GM18519 (cell line): ENCODE measurements around the gene GLCE.

Experiments used
- ATAC-seq: cut with Tn5 transposase; IDR thresholded peaks from one replicate; pipeline ENCODE4 v1.9.1; 2021; ENCODE audit warnings: mild to moderate bottlenecking, moderate library complexity; ENCODE audit not compliant: unreplicated experiment, low FRiP score

Gene GLCE

DNA sequence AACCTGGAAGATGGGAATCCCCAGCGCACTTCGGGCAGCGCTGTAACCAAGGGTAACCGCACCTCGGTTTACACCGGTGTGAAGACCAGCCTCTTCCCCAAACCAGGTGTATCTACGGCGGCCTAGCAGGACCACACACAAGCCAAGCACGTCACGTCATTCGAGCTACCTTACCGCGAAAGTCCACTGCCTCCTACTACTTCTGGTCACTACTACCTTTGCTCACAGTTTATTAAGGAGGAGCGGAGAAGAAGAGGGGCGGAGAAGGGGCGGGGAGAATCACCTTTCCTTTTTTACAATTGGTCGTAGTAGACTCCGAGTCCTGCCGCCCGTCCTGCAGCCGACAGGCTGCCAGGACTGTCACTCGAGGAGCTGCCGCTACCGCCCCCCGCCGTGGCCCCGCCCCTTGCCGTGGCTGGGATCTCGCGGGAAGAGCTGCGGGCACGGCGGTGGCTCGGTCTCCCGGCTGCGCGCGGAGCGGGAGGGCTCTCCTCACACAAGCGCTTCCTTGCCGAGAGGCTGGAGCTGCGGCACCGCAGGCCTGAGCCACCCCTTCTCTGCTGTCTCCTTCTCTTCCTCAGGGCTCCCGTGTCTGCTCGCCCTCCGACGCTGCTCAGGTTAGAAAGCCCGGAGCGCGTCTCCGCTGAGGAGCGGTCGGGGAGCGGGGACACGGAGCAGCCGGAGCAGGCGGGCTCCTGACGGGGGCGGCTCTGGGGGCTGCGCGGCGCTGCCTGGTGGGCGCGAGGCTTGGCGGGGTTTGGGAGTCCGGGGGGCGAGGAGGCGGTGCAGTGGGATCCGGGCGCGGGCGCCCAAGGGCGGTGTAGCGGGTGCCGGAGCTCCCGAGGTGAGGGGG, at the start of gene GLCE:
GLCE (plus strand) TSS at position 495 of the 853 bp plus-strand sequence. CDS start 95,172 bp downstream, outside the sequence.
- peak; percentile 83 for ATAC-seq

DNA sequence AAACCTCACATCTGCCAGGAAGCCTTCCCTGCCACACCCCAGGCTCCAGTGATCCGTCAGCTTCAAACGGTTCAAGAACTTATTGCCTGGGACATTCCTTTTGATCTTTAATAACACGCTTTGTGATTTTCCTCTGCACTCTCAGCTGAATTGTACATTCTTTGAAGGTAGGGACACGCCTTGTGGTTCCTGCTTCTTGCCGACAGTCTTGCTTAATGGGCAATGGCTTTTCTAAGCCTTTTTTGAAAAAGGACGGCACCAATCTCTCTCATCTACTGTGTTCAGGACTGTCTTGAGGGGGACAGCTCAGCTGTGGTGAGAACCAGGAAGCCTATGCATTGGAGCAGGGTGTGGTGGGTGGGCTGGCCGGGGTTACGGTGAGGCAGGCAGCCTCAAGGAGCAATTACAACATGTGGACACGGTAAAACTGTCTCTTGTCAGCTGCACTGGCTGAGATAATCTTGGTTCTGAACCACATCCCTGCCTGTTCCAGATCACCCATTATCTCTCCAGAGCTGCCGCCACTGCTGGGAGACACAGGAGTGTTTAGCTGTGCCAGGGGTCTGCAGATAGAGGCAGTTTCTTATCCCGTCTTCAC, 46.0 kb upstream of the GLCE start:
- no peak for ATAC-seq

DNA sequence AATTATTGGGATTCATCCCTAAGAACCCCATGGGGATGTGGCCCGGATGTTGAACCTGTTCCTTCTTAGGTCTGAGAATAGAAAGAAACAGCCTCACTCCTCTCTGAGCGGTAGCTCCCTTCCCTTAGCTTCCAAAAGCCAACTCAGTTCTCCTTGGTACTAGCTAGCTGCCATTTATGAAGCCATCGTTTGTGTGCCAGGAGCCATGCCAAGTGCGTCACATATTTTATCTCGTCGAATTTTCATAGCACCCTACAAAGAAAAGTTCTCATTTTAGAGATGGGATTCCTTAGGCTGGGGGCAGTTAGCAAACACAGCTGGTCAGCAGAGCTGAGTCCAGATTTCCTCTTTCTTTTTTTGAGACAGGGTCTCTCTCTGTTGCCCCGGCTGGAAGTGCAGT, 45.4 kb upstream of the GLCE start:
- no peak for ATAC-seq

DNA sequence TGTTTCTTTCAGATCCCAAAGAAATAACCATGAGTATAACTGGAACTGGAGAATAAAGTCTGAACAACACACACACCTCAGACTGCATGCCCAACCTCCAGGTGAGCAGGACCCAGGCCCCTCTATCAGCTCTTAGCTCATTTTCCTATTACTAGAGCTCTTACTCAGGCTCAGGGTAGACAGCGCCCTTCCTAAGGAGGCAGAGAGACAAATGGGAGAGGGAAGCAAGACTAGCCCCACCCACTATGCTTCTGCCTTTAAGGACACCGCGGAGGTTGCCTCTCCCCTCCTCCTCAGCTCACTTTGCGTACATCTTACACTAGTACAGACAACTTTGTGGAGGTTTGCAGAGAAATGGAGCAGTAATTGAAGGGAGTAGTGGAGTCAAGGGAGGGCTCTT, 44.0 kb upstream of the GLCE start:
- no peak for ATAC-seq

DNA sequence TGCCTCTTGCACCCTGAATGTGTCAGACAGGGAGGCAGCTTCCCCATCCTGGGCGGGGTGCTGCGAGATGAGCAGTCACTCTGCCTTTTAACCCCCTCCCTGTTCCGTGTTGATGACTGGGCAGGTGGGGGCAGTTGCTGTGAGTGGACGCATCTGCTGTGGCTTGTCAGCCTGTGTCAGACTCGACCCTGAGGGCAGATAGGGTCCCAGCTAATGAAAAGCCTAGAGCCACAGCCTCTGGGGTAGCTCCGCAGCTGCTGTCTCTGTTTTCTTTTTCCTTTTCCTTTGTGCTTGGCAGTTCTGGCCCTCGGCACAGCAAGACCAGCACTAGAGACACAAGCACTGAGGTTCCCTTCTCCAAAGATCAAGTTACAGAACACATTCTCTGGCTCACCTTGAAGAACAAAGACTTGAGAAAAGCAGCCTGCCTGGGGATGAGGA, 43.0 kb upstream of the GLCE start:
- no peak for ATAC-seq

DNA sequence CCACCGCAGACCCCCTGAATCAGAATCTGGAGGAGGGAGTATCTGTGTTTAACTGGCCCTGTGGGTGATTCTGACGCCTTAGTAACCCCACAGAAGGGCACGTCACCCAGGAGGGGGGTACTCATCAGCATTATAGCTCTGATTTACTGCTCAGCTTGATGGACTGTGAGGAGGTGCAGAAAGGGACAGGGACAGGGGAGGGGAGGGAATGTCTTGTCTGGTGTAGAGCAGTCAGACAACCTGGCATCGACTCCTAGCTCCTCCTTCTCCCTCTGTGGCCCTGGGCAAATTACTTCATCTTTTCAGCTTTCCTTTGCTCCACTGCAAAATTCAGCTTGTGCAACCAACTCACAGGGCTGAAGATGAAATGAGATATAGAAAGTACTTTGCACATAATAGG, 42.3 kb upstream of the GLCE start:
- ATAC-seq: no peak

DNA sequence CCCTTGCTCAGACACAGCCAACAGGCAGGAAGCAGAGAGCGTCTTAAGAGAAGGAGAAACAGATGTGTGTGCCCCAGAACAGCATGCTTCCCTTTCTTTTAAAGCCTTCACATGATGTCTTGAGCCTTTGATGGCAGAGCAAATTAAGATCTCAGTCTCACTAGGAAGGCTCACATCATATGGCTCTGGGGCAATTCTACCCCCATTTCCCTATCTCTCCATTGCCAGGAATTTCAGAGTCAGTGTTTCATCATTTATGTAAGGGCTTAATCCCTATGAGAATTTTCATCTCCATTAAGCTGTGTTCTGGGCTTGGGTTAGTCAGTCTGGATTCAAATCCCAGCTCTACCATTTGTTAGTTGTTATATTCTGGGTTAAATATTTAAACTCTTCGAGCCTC, 41.4 kb upstream of the GLCE start:
- ATAC-seq: no peak

DNA sequence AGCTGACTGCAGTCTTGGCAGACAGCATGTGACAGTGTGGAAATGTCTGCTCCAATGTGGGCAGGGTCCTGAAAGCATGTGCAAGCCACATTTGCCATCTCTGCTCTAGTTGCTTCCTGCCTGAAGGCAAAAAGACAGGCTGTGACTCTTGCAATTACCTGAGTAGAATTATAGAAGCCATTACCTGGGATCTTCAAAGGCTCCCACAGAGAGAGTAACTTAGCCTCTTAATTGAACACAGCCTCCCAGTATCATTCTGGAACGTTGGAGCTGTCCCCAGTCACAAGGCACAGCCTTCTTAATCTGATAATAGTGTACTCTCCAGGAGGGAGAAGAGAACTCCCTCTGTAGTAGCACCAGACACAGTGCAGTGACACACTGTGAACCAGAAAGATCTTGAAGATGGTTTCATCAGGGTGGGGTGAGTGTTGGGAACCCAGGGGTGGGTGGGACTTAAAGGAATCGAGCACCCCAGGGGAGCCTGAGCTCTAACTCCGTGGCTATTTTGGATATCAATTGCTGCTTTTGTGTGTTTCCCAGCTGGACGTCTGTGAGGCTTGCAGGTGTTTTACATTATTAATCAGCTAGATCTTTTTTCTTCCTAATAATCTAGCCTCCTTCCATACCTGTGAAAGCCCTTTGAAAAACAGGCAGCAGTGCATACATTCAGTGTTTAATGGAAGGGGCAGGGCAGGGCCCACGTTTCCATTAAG, 40.6 kb upstream of the GLCE start:
- ATAC-seq: no peak

DNA sequence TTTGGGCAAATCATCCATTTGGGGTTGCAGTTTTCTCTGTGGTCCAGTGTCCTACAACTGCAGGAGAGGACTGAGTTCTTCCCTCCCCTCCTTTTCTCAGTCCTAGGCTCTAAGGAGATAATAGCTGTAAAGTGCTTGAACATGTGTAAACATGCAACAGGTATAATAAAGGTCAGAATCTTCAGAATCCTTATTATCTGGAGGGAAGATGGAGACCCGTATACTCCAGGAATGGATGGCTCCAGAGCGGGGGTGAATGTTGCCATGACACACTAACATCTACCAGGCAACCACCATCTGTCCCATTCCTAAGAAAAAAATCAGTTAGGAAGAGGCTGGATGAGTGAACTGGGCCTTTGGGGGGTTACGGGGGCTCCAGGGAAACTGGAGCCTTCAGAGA, 39.7 kb upstream of the GLCE start:
- ATAC-seq: no peak

DNA sequence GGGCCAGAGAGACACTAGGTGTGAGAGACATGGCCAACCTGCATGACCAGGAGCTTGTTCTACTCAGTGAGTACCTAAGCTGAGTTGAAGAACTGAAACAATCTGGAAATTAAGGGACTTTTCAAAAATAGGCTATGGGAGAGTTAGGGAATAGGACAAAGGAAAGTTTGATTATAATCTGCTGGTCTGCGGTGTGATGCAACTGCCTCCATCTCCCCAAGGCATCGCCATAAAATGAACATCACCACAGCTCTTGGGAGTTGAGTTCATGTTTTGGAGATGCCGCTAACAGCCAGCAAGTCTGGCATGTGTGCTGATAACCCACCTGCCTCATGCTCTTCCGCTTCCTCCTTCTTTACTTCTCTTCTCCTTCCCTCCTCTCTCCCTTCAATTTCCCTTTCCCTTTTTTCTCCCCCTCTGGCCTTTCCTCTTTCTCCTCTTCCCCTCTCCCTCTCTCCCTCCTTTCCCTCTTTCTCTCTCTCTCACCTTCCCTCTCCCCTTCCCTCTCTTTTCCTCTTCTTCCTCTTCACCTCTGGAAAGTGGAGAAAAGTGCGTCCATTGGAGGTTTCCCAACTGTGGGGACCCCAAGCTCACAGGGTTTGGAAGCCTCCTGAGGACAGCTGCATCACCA, 39.1 kb upstream of the GLCE start:
- ATAC-seq: no peak

DNA sequence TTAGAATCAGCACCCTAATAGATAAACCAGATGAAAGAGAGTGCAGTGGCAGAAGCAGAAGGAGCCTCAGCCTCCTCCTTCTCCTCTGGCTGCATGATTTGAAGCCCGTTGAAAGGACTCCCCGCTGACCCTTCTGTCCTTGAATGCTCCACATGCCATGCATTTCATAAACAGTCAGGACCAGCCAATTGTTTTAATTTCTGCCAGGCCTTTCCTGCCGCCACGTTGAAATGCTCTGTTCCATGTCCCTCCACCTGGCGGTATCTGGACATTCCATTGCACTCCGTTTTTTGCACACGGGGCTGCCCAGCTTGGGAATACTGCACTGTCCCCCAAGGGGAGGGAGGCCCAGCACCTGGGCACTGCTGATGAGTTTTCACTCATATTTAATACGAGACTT, 35.2 kb upstream of the GLCE start:
- ATAC-seq: no peak

DNA sequence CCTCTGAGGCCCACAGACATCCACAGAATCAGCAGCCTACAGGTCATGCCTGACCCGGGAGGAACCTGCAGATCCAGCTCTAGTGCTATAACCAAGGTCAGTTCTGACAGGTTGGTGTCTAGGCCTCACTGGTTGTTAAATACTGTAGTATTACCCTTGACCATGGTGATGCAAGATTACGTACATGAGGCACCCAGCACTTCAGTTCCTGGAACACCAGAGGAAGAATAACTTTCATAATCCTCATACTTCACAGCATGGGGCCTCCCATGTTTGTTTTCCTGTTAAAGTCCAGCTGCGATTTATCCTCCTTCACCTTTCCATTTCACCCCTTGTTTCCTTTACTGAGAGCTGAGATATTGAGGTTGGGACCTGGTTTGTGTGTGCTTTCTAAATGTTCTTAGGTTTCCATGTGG, 34.4 kb upstream of the GLCE start:
- ATAC-seq: no peak

DNA sequence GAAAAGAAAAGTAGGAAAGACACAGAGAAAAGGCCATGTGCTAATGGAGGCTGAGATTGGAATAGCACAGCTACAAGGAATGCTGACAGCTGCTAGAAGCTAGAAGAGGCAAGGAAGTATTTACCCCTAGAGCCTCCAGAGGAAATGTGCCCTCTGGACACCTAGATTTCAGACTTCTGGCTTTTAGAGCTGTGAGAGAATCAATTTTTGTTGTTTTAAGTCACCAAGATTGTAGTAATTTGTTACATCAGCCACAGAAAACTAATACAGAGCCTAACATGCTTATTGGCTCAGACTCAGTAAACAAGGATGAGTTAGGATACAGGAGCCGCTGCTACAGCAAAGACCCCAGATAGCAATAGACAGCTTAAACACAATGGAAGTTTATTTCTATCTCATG, 33.1 kb upstream of the GLCE start:
- no peak for ATAC-seq

DNA sequence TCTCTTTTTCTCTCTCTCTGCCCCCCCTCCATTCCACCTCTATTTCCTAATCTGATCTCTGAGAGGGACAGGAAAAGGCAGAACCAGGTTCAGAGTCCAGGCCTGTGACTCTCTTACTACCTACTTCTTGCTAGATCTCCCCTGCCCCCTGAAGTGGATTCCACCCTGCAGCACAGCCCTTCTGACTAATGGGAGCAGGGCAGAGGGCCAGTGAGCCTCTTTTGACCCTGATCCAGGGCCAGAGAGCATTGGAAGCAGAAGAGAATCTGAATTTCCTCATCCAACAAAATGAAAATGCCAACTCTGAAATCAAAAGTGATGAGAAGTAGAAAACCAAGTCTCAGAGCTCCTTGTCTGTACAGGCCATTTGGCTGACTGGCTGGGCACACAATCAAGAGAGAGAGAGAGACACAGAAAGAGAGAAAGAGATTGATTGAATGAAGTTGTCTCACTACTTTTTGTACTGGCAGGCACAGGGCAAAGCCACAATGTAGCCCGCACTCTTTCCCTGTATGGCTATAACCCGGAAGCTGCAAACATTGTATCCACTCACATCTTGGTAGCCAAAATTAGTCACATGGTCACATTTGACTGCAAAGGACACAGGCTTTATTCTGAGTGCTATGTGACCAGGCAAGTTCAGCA, 31.6 kb upstream of the GLCE start:
- no peak for ATAC-seq

DNA sequence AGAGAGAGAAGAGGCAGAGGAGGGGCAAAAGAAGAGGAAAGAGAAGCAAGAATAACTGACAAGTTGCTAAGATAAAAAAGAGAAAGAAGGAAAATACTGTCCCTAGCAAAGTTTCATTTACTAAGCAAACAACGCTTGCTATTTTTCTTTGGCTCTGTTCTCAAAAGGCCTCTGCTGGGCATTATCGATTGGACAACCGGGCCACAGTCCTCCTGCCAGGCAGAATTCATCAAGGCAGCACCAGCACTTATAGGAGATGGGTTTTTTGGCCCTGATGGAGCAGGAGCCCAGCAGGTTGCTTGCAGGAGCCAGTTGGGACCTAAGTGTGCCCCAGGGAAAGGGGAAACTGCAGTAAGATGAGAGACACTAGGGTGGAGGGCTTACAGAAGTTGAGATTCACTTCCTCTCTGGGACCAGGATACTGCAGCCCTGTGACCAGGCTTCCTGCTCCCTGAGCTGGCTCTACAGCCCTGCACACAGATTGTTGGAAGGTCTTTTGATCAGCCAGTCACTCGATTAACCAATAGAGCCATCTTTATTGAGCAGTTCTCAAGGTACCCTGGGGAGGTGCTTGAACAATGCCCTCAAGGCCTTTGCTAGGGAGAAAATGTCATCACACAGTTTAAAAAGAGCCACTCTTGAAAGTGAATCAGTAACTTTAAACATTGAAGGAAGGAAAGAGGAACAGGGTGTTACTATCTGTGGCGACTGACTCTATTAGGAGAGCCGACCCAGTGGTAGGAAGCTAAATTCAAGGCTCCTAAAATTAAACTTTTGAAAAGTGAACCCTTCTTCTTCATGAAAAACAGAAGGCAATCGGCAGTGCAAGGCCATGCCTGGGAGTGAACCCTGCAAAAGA, 28.8 kb upstream of the GLCE start:
- ATAC-seq: no peak

DNA sequence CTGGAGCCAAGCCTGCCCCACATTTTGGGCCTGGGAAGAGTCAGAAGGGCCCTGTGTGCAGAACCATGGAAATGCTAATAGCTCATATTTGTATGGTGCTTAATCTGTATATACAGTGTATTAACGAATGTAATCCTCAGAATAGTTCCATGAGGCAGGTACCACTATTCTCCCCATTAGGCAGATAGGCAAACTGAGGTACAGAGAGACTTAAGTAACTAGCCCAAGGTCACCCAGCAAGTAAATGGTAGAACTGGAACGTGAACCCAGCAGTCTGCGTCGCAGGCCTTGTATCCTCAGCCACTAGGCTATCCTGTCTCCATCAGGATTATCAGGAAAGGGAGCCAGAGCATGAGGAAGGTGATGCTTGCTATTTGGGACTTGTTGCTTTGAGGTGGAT, 28.0 kb upstream of the GLCE start:
- ATAC-seq: no peak

DNA sequence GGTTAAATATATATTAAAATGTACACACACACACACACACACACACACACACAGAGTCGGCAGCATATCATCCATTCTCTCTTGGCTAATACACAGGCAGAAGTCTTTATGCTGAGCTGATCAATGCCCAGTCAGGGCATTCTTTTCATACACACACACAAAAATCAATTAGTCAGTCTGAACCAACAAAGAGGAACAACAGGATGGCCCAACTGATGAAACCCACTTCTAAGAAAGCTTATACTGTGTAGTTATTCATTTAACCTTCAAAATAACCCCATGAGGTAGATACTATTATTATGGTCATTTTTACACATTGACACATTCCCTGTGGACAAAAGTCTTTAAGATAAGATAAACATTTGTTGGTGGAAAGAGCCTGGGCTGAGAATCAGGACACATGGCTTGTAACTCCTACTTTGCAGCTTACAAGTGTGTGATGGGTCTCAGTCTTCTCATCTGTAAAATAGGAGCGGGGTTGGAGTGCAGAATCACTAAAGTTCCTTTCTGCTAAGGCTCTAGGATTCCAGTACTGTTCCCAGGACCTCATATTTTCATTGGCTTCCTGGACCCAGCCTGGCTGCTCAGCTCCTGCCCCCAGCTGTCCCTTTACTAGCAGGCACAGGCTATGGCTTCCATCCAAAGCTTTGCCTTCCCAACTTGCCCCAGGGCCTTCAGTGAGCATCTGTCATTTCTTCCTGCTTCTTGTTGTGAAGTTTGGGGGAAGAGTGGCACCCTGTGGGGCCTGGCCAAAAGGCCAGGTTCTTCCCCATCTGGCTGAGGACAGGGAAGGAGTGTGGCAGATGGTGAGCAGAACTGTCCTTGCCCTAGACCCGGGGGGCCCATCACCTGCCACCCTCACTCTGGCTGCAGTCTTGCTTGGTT, 27.2 kb upstream of the GLCE start:
- no peak for ATAC-seq

DNA sequence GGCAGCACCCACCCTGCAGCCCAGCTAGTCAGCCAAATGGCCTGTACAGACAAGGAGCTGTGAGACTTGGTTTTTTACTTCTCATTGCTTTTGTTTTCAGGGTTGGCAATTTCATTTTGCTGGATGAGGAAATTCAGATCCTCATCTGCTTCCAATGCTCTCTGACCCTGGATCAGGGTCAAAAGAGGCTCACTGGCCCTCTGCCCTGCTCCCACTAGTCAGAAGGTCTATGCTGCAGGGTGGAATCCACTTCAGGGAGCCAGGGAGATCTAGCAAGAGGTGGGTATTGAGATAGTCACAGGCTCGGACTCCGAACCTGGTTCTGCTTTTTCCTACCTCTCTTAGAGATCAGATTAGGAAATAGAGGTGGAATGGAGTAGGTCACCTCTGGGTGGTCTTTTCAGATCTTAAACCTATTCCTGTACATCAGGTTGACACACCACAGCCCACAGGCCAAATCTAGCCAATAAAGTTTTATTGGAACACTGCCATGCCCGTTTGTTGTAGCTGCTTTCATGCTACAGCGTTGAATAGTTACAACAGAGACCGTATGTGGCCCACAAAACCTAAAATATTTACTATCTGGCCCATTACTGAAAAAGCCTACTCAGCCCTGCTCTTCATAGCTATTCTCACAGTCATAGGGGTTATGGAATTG, 26.4 kb upstream of the GLCE start:
- no peak for ATAC-seq
